Right hindlimb (tissue), 1 donor: ENCODE data around the gene GNG12.

Experiments
- DNase-seq: peaks from one replicate; pipeline ENCODE4 v3.0.0-alpha.2; 2018

Gene GNG12

GRCh38 chr1:67726224-67726623 is 107.0 kb downstream of the GNG12 start:
- DNase-seq = no peak

DNA sequence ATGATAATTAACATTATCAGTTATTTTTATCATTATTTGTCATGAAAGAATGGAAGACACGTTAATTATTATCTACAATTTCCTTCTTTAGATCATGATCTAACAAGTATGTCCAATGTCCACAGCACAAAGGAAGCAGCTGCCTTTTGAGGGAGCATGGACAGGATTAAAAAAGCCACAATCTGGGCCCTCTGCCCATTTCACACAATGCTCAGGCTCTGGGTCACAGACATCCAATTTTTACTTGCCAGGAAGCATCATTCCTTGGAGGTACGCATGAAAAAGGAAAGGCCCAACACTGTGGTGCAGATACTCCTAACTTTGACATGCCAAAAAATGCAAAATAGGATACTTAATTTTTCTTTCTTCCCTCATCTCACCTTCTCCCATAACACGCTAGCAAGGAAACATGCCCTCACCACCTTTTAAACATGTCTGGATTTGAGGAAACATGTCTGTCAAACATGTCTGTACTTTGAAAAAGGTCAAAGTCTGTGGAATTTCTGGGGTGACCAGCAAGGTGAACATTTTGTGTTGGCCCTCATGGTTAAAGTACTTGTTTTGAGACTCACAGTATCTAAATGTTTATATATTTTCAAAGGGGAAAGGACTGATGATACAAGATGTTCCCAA is 108.2 kb downstream of the GNG12 start:
- DNase-seq = no peak

- no peak for DNase-seq
Measured at GRCh38 chr1:67723620-67724019, 109.6 kb downstream of the GNG12 start.

DNA sequence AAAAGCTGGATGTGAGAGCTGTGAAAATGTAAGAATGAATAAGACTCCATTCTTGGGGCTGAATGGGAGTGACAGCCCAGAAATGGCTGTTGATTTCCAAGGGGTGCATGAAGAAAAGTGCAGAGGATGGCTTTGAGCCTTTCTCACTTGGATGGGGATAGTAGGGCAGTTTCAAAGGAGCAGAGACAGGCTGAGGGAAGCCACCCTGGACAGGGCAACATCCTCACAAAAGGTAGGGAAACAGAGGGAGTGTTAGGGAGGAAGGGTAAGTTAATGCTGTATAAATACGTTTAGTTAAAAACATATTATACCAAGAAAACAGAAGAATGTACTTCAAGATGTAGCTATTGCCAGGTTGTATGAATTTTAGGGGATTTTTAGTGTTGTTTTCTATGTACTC is 110.1 kb downstream of the GNG12 start:
- DNase-seq = no peak

GRCh38 chr1:67722292-67722944 is 110.8 kb downstream of the GNG12 start:
- DNase-seq = no peak

- no peak for DNase-seq
Measured at GRCh38 chr1:67721650-67722291, 111.5 kb downstream of the GNG12 start.

GRCh38 chr1:67721112-67721511 is 112.2 kb downstream of the GNG12 start:
- DNase-seq = no peak

DNA sequence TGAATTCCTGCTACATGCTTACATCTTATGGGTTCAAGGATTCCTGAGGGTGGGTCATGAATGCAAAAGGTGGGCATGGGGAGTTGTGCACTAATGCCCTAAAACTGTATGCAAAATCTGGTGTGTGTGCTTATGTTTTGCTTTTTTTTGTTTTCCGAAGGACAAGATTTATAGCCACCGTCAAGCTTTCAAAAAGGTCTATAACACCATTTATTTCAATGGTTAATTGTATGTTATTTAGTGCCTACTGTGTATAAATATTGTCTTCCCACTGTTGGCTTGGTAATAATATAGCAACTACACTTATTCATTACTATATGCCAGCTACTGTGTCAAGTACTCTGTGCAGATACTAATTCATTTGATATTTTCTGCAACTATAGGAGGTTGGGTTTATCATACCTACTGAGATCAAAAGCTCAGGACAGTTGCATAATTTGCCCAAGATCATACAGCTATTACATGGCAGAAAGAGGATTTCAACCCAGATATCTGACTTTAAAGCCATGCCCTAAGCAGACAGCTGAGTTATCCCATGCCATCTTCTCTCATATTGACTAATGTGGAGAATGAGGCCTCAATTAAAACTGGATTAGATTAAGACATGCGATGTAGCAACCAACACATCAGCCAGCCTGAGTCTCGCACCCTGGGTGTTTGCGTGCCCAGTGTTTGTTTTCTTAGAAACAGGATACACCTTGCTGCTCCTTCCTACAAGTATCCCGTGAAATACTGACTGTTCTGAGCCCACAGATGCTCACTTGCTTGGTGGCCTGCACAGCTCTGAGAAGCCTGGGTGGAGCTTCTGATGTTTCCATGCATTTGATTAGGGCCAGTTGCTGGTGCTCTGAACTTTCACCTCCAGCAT is 113.7 kb downstream of the GNG12 start:
- no peak for DNase-seq

- DNase-seq = no peak
Measured at GRCh38 chr1:67717876-67718275, 115.4 kb downstream of the GNG12 start.

- no peak for DNase-seq
Measured at GRCh38 chr1:67716800-67717199, 116.5 kb downstream of the GNG12 start.

DNA sequence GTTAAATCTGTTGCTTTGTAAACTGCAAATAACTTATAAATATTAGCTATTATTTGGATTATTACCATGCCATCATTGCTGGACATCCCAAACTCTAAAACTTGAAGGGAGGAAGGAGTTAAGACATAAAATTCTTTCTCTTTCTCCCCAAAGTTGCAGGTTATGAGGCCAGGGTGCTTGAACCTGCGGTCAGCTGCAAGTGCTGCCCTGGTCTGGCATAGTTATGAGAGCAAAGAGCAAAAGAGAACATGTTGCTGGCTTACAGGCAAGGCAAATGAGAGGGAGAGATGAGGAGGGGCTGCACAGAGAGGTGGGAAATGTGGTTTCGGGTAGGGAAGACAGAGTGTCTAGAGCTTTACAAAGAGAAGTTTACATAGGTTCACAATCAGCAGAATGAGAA is 117.4 kb downstream of the GNG12 start:
- DNase-seq = no peak

DNA sequence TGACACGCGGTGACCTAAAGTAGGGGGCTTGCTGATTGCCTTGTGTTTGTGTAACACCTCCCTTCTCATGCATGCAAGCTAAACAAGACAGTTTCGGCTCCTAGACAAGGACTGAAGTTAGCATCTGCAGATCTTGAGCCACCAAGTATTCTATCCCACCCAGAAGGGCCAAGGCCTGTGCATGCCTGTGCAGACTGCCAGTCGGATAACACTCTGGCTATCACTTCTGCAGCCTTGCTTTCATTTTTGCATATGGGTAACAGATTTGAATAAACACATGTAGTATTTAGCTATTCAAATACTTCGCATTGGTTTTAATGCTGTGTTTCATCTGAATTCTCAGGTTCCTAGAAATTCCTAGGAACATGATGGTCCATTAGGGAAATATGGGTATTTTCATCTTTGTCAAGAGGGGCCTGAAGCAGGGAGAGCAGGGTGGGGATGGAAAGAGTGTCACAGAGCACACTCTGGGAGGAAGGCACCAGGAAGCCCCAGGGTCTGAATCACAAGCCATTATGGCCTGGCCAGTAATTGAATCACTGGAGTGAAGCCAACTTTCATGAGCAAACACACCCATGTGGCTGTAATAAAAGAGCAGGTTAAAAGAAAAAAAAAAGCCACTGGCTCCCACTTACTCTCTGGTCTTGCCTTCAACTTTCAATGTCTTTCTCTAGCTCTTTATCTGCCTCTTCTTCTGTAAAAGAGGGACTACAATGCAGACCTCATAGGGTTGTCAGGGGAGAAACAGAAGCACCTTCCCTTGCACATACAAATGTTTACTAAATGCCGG is 120.0 kb downstream of the GNG12 start:
- no peak for DNase-seq

GRCh38 chr1:67711855-67712212 is 121.4 kb downstream of the GNG12 start:
- DNase-seq = no peak

- no peak for DNase-seq
Measured at GRCh38 chr1:67711158-67711854, 122.0 kb downstream of the GNG12 start.

DNA sequence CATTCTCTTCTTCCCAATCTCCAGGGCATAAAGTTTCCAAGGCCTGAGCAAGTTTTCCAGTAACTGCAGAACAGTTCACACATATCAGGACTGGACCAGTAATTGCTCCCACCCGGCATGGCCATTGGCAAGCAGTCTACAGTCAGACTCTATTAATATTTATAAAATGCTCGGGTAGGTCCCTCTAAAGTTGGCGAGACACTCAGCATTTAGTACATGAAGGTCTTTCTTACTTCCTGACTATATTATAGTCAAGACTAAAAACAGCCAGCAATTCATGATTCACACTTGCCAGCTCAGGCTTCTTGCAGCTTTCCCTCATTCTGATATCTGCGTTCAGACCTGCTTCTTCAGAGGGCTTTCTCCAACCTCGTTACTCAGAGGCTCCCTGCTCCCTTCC is 122.8 kb downstream of the GNG12 start:
- peak; percentile 39 for DNase-seq

DNA sequence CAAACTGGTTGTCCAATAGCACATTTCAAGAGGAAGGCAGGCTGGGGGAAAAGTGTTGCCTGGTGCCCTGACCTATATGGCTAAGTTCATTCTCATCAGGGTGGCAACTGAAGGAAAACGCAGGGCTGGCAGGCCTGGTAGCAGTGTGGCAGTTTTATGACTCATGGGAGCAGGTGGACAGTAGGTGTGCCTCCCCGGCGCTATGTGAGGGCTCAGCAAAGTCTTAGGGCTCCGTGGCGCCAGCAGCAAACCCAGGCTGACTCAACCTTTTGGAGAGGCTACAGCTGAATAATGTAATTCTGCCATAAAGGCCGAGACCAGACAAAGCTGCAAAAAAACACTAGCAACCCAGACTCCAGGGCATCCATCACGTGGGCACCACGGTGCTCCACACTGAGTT is 124.7 kb downstream of the GNG12 start:
- DNase-seq = no peak

DNA sequence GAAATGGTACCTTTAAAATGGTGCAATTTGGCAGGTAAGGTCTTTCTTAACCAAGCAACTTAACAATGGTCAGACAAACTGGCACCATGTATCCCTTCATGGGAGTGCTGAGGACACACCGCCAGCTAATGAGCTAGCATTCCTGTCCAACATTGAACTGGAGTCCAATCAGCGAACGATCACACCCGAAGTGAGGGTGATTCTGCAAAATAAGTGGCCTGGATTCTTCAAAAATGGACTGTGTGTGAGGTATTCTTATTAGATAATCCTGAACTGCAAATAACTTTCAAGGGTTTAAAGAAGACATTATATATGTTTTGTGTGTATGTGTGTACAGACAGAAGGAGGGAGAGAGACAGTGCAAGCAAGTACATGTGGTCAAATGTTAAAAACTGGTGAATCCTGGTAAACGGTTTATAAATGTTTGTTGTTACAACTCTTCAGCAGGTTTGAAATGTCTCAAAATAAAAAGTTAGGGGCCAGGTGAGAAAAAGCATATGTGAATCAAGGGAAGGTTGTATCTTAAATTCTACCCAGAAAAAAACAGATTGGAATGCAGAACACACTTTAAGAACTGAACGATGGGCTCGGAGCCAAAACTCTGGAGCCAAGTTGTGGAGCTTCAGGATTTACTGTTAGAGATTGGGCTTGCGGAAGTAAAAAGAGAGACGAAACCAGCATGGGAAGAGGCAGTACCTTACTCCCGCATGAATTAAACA is 127.4 kb downstream of the GNG12 start:
- no peak for DNase-seq

- no peak for DNase-seq
Measured at GRCh38 chr1:67704351-67704750, 128.9 kb downstream of the GNG12 start.

GRCh38 chr1:67701876-67702275 is 131.4 kb downstream of the GNG12 start:
- DNase-seq = no peak

- no peak for DNase-seq
Measured at GRCh38 chr1:67700692-67701410, 132.4 kb downstream of the GNG12 start.

DNA sequence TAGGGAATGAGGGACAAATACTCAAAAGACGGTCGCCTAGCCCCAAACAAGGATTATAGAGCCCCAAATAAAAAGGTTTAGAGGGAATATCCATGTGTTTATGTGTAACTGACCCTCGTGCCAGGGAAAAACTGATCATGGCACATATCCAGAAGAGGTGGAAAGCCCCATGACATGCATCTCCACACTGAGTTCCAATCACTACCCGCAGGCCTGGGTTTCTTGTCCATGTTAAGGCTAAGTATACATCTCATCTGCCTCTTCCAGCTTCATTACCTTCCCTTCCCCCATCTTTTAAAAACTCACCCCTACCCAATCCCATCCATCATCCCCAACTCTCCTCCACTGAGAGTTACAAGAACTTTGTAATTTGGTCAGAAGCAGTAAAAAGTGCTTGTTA is 133.0 kb downstream of the GNG12 start:
- no peak for DNase-seq
